GM12864 (cell line): ENCODE results near the gene SMG6.

Experiments
- DNase-seq: peaks from one replicate; pipeline ENCODE4 v3.0.0-alpha.2; 2011; ENCODE audit warnings: low read depth
- H3K4me3 ChIP-seq: 2 replicates; pipeline ENCODE4 v1.5.1; 2011; ENCODE audit warnings: mild to moderate bottlenecking, low read depth, low read length, control low read depth
- CTCF ChIP-seq: IDR thresholded peaks from 2 replicates; pipeline ENCODE4 v1.5.1; 2011; ENCODE audit warnings: low read depth, mild to moderate bottlenecking, moderate library complexity, low read length, control low read depth, inconsistent platforms; ENCODE audit errors: missing control alignments

Gene SMG6

GRCh38 chr17:2180768-2181167 lies 122.8 kb downstream of the SMG6 start:
- H3K4me3 ChIP-seq: no peak overlapping the region
- no peak for TF ChIP-seq CTCF
- no peak for DNase-seq

- DNase-seq: no peak
- TF ChIP-seq CTCF: no peak
- no peak overlapping the region for H3K4me3 ChIP-seq
These were observed 123.8 kb downstream of the SMG6 start for GRCh38 chr17:2179615-2180295.

GRCh38 chr17:2178798-2179501 lies 124.6 kb downstream of the SMG6 start:
- DNase-seq: no peak

GRCh38 chr17:2177235-2177811 lies 126.3 kb downstream of the SMG6 start:
- no peak overlapping the region for H3K4me3 ChIP-seq
- TF ChIP-seq CTCF: no peak
- DNase-seq: no peak

More at GRCh38 chr17:2178798-2179501, 124.6 kb downstream of the SMG6 start:
- no peak overlapping the region for H3K4me3 ChIP-seq
- no peak for TF ChIP-seq CTCF

- no peak overlapping the region for H3K4me3 ChIP-seq
- no peak for DNase-seq
- TF ChIP-seq CTCF: no peak
These were observed 127.0 kb downstream of the SMG6 start for GRCh38 chr17:2176499-2177169.

- no peak overlapping the region for H3K4me3 ChIP-seq
- TF ChIP-seq CTCF: no peak
- DNase-seq: no peak
These were observed 128.3 kb downstream of the SMG6 start for GRCh38 chr17:2175294-2175628.
